Measurements from ENCODE around the gene NHSL1.

- no peak for TF ChIP-seq CTCF (IDR thresholded peaks at IDR 0.05)
- no peak for TF ChIP-seq ZFX (IDR thresholded peaks at IDR 0.05; ENCODE audit: borderline replicate concordance)
Measured at GRCh38 chr6:138410972-138411880, 88.1 kb downstream of the NHSL1 start.

All from 22Rv1 (cell line).